K562 (cell line): ENCODE measurements around the gene RPS2. TPM values are rescaled to one million over a fixed set of nuclear protein-coding genes. Genes with fewer than 3 reads are reported as not detected.

Experiments used
- ATF7 ChIP-seq: fragments of 450-650 bp; IDR thresholded peaks from 2 replicates; pipeline ENCODE4 v1.7.1; 2014; ENCODE audit warnings: mild to moderate bottlenecking, moderate library complexity
- CCNT2 ChIP-seq: IDR thresholded peaks from 2 replicates; pipeline ENCODE4 v1.6.1; 2011; ENCODE audit warnings: borderline replicate concordance, low read depth, mild to moderate bottlenecking, moderate library complexity, mixed read lengths, low read length; ENCODE audit not compliant: insufficient read length; ENCODE audit errors: extremely low read depth
- CEBPG ChIP-seq, 3 experiments: fragments of 200-800 bp in 1 of 3; sonication (Bioruptor generic) in 1 of 3; sonication (generic) in 1 of 3; formaldehyde crosslinking in 1 of 3; IDR thresholded peaks in 2 of 3; conservative IDR thresholded peaks in 1 of 3; 2 replicates each; pipeline versions ENCODE4 v1.6.1 to v1.8.0; 2016 to 2022; ENCODE audit warnings: missing compliant biosample characterization in 2 of 3, missing genetic modification characterization in 2 of 3, mild to moderate bottlenecking in 1 of 3, missing genetic modification reagents in 1 of 3
- DPF2 ChIP-seq: fragments of 450-650 bp; IDR thresholded peaks from 2 replicates; pipeline ENCODE4 v1.6.1; 2016
- FOXK2 ChIP-seq, 2 experiments: fragments of 450-650 bp; IDR thresholded peaks in 1 of 2; conservative IDR thresholded peaks in 1 of 2; 2 replicates each; pipeline ENCODE4 v1.6.1; 2016; ENCODE audit warnings: low read depth in 2 of 2, mild to moderate bottlenecking in 1 of 2
- KLF6 ChIP-seq: fragments of 250-450 bp; sonication (Bioruptor Pico); IDR thresholded peaks from 2 replicates; pipeline ENCODE4 v1.4.0; 2020; ENCODE audit warnings: mild to moderate bottlenecking, moderate library complexity, borderline replicate concordance
- NCOA1 ChIP-seq: fragments of 450-650 bp; IDR thresholded peaks from 2 replicates; pipeline ENCODE4 v1.6.1; 2016; ENCODE audit warnings: low read depth
- POLR3G ChIP-seq: IDR thresholded peaks from 2 replicates; pipeline ENCODE4 v1.6.1; 2011; ENCODE audit not compliant: insufficient read length, insufficient replicate concordance; ENCODE audit errors: extremely low read depth
- RBM14 ChIP-seq: fragments of 200-400 bp; formaldehyde crosslinking; IDR thresholded peaks from 2 replicates; pipeline ENCODE4 v1.6.1; 2018; ENCODE audit warnings: low read depth, mild to moderate bottlenecking, low read length, moderate library complexity, borderline replicate concordance; ENCODE audit not compliant: insufficient read depth
- RBM15 ChIP-seq: fragments of 200-400 bp; formaldehyde crosslinking; IDR thresholded peaks from 2 replicates; pipeline ENCODE4 v1.6.1; 2018; ENCODE audit warnings: mild to moderate bottlenecking, low read length, moderate library complexity; ENCODE audit not compliant: insufficient read depth
- RNF2 ChIP-seq: sonication (generic); IDR thresholded peaks from 2 replicates; pipeline ENCODE4 v1.6.1; 2016
- SNRNP70 ChIP-seq: fragments of 200-400 bp; formaldehyde crosslinking; optimal IDR thresholded peaks from 2 replicates; pipeline ENCODE3; 2017; ENCODE audit warnings: low read depth, low read length
- TAF1 ChIP-seq: IDR thresholded peaks from 2 replicates; pipeline ENCODE4 v1.6.1; 2011; ENCODE audit warnings: mild to moderate bottlenecking, low read length, moderate library complexity; ENCODE audit not compliant: insufficient read depth, control insufficient read depth, severe bottlenecking; ENCODE audit errors: extremely low read depth
- TEAD4 ChIP-seq, 2 experiments: sonication (generic) in 1 of 2; formaldehyde crosslinking in 1 of 2; IDR thresholded peaks; 2 replicates each; pipeline versions ENCODE4 v1.6.1 to v1.8.0; 2012 to 2022; ENCODE audit warnings: borderline replicate concordance in 1 of 2, inconsistent platforms in 1 of 2, low read length in 1 of 2, mild to moderate bottlenecking in 1 of 2, missing genetic modification reagents in 1 of 2
- ZC3H4 ChIP-seq: sonication (generic); formaldehyde crosslinking; IDR thresholded peaks from 2 replicates; pipeline ENCODE4 v1.9.0; 2021; ENCODE audit warnings: missing genetic modification reagents, borderline replicate concordance
- ZNF282 ChIP-seq: sonication (generic); formaldehyde crosslinking; IDR thresholded peaks from 2 replicates; pipeline ENCODE4 v1.8.1; 2023; ENCODE audit warnings: missing genetic modification reagents
- ZNF584 ChIP-seq: fragments of 200-800 bp; sonication (Bioruptor generic); IDR thresholded peaks from 2 replicates; pipeline ENCODE4 v1.6.1; 2016; ENCODE audit warnings: low read depth, mild to moderate bottlenecking, missing genetic modification characterization, missing compliant biosample characterization
- polyA plus RNA-seq, 8 experiments: library from polyadenylated mRNA; depleted of rRNA in 4 of 8; stranded (reverse) in 5 of 8; unstranded in 3 of 8; fragments of >200 nt; fragmentation: Nextera tagmentation in 2 of 8; fragmentation: Illumina TruSeq in 1 of 8; extraction: Ambion mirVana in 2 of 8; extraction: Trizol in 1 of 8; gene quantifications; 2 replicates each; pipeline versions ENCODE4 v1.2.1 to v1.2.3, GENCODE V29; 2011 to 2014; ENCODE audit warnings: inconsistent platforms in 1 of 8, missing spikeins in 1 of 8
- total RNA-seq, 7 experiments: library from RNA; depleted of rRNA in 6 of 7; stranded (reverse); fragments of >200 nt in 6 of 7; fragmentation: Illumina TruSeq in 2 of 7; extraction: Trizol in 2 of 7; gene quantifications; 2 replicates each; pipeline versions ENCODE4 v1.2.1 to v1.2.3, GENCODE V29; 2011 to 2021; ENCODE audit warnings: low replicate concordance in 1 of 7
- TF ChIP-seq, protein P1 (sequence below): fragments of 450-650 bp; IDR thresholded peaks from 2 replicates; pipeline ENCODE4 v1.6.1; 2017; ENCODE audit warnings: antibody characterized with exemption, mild to moderate bottlenecking
- TF ChIP-seq, protein P2 (sequence below): fragments of 450-650 bp; formaldehyde crosslinking; IDR thresholded peaks from 2 replicates; pipeline ENCODE4 v1.4.0; 2020; ENCODE audit warnings: mild to moderate bottlenecking
- TF ChIP-seq, protein P3 (sequence below): sonication (generic); formaldehyde crosslinking; IDR thresholded peaks from 2 replicates; pipeline ENCODE4 v1.8.0; 2022; ENCODE audit warnings: mild to moderate bottlenecking, missing genetic modification reagents

RPS2 gene
- total and polyA plus RNA-seq, 9 of the 15 experiments (the other 6 are each of a cell fraction or from before 2014, with no cell fraction given), result 834 to 4,794 (median 3,793) TPM

DNA sequence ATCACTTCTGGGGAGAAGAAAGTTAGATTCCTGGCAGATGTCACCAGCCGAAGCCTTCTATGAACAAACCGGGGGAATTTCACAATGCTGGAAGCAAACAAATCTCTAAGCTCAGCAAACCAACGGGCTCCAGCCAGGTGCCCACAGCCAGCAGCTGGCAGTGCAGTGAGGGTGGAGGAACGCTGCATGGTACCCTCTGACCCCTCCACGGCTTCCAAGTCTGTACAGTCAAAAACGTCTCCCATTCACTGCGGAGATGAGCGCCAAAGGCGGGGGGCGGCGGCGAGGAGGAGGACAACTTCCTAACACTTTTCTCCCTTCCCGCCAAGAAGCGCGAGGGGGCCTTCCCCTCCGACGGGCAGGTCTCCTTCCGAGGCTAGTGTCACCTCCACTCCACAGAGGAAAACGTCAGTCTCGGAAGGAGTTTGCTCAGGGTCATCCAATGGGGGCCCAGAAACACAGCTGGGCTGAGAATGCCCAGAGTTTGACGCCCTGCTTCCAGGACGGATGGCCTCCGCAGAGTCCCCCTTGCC is 44.1 kb upstream of the RPS2 start (continued):
- TF ChIP-seq ZC3H4 (CRISPR knock-in tag), result no peak
- TF ChIP-seq, protein P1, sequence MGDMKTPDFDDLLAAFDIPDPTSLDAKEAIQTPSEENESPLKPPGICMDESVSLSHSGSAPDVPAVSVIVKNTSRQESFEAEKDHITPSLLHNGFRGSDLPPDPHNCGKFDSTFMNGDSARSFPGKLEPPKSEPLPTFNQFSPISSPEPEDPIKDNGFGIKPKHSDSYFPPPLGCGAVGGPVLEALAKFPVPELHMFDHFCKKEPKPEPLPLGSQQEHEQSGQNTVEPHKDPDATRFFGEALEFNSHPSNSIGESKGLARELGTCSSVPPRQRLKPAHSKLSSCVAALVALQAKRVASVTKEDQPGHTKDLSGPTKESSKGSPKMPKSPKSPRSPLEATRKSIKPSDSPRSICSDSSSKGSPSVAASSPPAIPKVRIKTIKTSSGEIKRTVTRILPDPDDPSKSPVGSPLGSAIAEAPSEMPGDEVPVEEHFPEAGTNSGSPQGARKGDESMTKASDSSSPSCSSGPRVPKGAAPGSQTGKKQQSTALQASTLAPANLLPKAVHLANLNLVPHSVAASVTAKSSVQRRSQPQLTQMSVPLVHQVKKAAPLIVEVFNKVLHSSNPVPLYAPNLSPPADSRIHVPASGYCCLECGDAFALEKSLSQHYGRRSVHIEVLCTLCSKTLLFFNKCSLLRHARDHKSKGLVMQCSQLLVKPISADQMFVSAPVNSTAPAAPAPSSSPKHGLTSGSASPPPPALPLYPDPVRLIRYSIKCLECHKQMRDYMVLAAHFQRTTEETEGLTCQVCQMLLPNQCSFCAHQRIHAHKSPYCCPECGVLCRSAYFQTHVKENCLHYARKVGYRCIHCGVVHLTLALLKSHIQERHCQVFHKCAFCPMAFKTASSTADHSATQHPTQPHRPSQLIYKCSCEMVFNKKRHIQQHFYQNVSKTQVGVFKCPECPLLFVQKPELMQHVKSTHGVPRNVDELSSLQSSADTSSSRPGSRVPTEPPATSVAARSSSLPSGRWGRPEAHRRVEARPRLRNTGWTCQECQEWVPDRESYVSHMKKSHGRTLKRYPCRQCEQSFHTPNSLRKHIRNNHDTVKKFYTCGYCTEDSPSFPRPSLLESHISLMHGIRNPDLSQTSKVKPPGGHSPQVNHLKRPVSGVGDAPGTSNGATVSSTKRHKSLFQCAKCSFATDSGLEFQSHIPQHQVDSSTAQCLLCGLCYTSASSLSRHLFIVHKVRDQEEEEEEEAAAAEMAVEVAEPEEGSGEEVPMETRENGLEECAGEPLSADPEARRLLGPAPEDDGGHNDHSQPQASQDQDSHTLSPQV, result no peak
- TF ChIP-seq DPF2, result no peak
- TF ChIP-seq RNF2, result peak; percentile 35; the same call in 1 of the 2 replicates
- no peak for TF ChIP-seq ZNF282 (CRISPR knock-in tag)
- TF ChIP-seq RBM15, result no peak
- no peak for TF ChIP-seq SNRNP70
- no peak for TF ChIP-seq KLF6
- no peak for TF ChIP-seq RBM14
- TF ChIP-seq, protein P2, sequence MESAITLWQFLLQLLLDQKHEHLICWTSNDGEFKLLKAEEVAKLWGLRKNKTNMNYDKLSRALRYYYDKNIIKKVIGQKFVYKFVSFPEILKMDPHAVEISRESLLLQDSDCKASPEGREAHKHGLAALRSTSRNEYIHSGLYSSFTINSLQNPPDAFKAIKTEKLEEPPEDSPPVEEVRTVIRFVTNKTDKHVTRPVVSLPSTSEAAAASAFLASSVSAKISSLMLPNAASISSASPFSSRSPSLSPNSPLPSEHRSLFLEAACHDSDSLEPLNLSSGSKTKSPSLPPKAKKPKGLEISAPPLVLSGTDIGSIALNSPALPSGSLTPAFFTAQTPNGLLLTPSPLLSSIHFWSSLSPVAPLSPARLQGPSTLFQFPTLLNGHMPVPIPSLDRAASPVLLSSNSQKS (CRISPR knock-in tag), result no peak
- TF ChIP-seq ATF7, result no peak
- TF ChIP-seq CEBPG (CRISPR knock-in tag; IDR thresholded peaks at IDR 0.05), result no peak
- 0 out of 4 replicates have a peak, but pooled peaks of 1 of the 2 experiments have one; percentile 1 for TF ChIP-seq CEBPG (tag; conservative IDR thresholded peaks at IDR 0.05 in 1 of 2, IDR thresholded peaks at IDR 0.05 in 1 of 2)
- TF ChIP-seq TAF1, result peak; percentile 13
- TF ChIP-seq, protein P3, sequence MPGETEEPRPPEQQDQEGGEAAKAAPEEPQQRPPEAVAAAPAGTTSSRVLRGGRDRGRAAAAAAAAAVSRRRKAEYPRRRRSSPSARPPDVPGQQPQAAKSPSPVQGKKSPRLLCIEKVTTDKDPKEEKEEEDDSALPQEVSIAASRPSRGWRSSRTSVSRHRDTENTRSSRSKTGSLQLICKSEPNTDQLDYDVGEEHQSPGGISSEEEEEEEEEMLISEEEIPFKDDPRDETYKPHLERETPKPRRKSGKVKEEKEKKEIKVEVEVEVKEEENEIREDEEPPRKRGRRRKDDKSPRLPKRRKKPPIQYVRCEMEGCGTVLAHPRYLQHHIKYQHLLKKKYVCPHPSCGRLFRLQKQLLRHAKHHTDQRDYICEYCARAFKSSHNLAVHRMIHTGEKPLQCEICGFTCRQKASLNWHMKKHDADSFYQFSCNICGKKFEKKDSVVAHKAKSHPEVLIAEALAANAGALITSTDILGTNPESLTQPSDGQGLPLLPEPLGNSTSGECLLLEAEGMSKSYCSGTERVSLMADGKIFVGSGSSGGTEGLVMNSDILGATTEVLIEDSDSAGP (CRISPR knock-in tag), result no peak
- TF ChIP-seq TEAD4 (IDR thresholded peaks at IDR 0.05; ENCODE audit: low read length), result 0 out of 2 replicates have a peak, but pooled peaks have one; percentile 31
- no peak for TF ChIP-seq TEAD4 (CRISPR knock-in tag; IDR thresholded peaks at IDR 0.05; ENCODE audit: borderline replicate concordance)
- TF ChIP-seq ZNF584, result no peak
- no peak for TF ChIP-seq NCOA1
- no peak for TF ChIP-seq CCNT2
- no peak for TF ChIP-seq FOXK2 (conservative IDR thresholded peaks at IDR 0.05 in 1 of 2, IDR thresholded peaks at IDR 0.05 in 1 of 2; ENCODE audit: low read depth in 2 of 2)
- no peak for TF ChIP-seq POLR3G
